Omental fat pad (tissue), 4 donors: ENCODE measurements around the gene NOC4L. TPM values are rescaled to one million over a fixed set of nuclear protein-coding genes. Genes with fewer than 3 reads are reported as not detected.

ENCODE experiments used
- ATAC-seq: fragments of 150-250 bp; one replicate; pipeline ENCODE4 v1.9.1; 2016; ENCODE audit warnings: mild to moderate bottlenecking, moderate library complexity; ENCODE audit not compliant: low FRiP score
- DNase-seq: peaks from one replicate; pipeline ENCODE4 v3.0.0-alpha.2; 2019; ENCODE audit warnings: low spot score
- total RNA-seq, 4 donors: library from RNA; depleted of rRNA; stranded (reverse); fragments of >200 nt; gene quantifications; one replicate each; pipeline ENCODE4 v1.1.0, GENCODE V29; 2016
- TF ChIP-seq, protein P1 (sequence below), 3 donors: fragments of 450-650 bp; IDR thresholded peaks; one replicate each; pipeline ENCODE4 v1.5.1; 2016 to 2017; ENCODE audit warnings: antibody characterized with exemption in 3 of 3, mild to moderate bottlenecking in 3 of 3, moderate library complexity in 2 of 3

NOC4L gene
- total RNA-seq, 4 donors from 2014 or later: 6.4 to 16.1 (median 9.3) TPM

DNA sequence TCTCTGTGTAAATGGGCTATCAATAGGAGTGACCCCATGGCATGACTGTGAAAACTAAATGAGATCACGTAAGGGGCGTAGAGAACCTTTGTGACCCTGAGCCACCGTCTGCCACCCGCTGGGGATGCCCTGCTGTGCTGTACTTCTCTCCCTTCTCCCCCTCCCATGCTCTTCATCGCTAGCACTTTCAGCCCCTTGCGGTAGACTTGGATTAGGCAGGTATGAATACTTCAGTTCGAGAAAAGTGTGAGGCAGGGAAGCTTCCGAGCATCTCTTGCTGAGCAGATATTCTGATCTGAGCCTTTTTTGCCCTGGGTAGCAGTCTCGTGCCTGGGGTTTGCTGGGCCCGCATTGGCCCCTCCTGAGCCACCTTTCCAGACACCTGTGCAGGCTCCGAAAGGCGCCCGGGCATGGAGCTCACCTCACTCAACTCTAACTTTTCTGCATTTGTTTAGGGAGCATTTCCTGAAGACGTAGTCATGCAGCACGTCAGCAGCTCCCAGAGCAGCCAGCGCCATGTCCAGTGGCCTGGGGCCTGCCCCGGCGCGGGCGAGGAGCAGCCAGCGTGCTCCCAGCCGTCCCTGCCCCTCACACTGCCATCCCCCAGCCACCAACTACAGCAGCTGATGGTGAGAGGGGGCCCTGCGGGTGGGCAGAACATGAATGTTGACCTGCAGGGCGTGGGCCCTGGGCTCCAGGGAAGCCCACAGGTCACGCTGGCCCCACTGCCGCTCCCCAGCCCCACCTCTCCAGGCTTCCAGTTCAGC is 40.5 kb upstream of the NOC4L start:
- ATAC-seq (no peak), DNase-seq (no peak)
- TF ChIP-seq, protein P1, sequence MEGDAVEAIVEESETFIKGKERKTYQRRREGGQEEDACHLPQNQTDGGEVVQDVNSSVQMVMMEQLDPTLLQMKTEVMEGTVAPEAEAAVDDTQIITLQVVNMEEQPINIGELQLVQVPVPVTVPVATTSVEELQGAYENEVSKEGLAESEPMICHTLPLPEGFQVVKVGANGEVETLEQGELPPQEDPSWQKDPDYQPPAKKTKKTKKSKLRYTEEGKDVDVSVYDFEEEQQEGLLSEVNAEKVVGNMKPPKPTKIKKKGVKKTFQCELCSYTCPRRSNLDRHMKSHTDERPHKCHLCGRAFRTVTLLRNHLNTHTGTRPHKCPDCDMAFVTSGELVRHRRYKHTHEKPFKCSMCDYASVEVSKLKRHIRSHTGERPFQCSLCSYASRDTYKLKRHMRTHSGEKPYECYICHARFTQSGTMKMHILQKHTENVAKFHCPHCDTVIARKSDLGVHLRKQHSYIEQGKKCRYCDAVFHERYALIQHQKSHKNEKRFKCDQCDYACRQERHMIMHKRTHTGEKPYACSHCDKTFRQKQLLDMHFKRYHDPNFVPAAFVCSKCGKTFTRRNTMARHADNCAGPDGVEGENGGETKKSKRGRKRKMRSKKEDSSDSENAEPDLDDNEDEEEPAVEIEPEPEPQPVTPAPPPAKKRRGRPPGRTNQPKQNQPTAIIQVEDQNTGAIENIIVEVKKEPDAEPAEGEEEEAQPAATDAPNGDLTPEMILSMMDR (IDR thresholded peaks at IDR 0.05): no peak

- ATAC-seq: no peak
- TF ChIP-seq, protein P1 (IDR thresholded peaks at IDR 0.05): no peak
- no peak for DNase-seq
These were observed 38.8 kb upstream of the NOC4L start for GRCh38 chr12:132105467-132105866.

GRCh38 chr12:132106921-132107320 is 37.3 kb upstream of the NOC4L start:
- ATAC-seq: no peak
- TF ChIP-seq, protein P1 (IDR thresholded peaks at IDR 0.05): no peak
- no peak for DNase-seq

- no peak for ATAC-seq
- no peak for DNase-seq
- TF ChIP-seq, protein P1 (IDR thresholded peaks at IDR 0.05): no peak
These were observed 35.9 kb upstream of the NOC4L start for GRCh38 chr12:132108211-132108832.

GRCh38 chr12:132109741-132110140 is 34.5 kb upstream of the NOC4L start:
- DNase-seq: no peak
- TF ChIP-seq, protein P1 (IDR thresholded peaks at IDR 0.05): no peak
- ATAC-seq: no peak

GRCh38 chr12:132110677-132111076 is 33.6 kb upstream of the NOC4L start:
- DNase-seq (no peak), ATAC-seq (no peak)
- TF ChIP-seq, protein P1 (IDR thresholded peaks at IDR 0.05): no peak
